Measurements from ENCODE around the gene GOSR1.
"Not testable (repeated sequence)": the region's sequence is repeated elsewhere in the genome, so short reads cannot be mapped to it uniquely, and the experiment has no call there.

Gene GOSR1

DNA sequence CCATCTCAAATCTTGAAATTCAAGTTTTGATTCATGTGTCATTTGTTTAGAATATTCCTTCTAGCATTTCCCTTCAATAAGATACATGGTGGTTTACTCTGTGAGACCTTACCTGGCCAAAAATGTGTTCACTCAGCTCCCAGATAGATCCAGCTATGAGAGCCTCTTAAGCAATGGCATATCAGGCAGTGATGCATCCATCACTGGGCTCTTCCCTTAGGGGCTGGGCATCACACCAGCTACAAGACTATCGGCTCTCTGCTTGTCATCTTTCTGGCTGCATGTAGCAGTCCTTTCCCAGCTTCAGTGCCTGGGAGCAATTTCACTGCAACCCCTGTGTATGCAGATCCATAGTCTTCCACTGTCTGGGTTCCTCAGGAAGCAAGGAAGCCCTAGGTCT, 40.6 kb downstream of the GOSR1 start:
- no peak for DNase-seq (ENCODE audit: low spot score)
- TF ChIP-seq, protein P1, sequence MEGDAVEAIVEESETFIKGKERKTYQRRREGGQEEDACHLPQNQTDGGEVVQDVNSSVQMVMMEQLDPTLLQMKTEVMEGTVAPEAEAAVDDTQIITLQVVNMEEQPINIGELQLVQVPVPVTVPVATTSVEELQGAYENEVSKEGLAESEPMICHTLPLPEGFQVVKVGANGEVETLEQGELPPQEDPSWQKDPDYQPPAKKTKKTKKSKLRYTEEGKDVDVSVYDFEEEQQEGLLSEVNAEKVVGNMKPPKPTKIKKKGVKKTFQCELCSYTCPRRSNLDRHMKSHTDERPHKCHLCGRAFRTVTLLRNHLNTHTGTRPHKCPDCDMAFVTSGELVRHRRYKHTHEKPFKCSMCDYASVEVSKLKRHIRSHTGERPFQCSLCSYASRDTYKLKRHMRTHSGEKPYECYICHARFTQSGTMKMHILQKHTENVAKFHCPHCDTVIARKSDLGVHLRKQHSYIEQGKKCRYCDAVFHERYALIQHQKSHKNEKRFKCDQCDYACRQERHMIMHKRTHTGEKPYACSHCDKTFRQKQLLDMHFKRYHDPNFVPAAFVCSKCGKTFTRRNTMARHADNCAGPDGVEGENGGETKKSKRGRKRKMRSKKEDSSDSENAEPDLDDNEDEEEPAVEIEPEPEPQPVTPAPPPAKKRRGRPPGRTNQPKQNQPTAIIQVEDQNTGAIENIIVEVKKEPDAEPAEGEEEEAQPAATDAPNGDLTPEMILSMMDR (IDR thresholded peaks at IDR 0.05; ENCODE audit: extremely low read depth, insufficient read depth, missing control alignments), result no peak
- in situ Hi-C loops (cut with MboI; ENCODE audit: low pct_unique_long_range_greater_than_20kb, low sequenced_read_pairs, unreplicated experiment), result no loop called here

DNA sequence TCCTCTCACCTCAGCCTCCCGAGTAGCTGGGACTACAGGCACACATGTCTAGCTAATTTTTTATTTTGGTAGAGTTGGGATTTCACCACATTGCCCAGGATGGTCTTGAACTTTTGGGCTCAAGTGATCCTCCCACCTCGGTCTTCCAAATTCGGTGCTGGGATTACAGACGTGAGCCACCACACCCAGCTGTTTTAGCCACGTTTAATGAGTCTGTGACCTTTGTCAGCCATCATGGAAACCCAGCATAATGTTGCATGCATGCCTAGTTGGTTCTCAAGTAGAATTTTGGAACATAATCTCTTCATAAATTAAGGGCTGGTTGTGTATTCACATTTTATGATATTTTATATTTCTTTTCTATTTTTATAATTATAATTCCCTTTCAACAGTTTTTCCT, 42.0 kb downstream of the GOSR1 start:
- TF ChIP-seq, protein P1 (IDR thresholded peaks at IDR 0.05; ENCODE audit: extremely low read depth, insufficient read depth, missing control alignments), result no peak
- in situ Hi-C loops (cut with MboI; ENCODE audit: low pct_unique_long_range_greater_than_20kb, low sequenced_read_pairs, unreplicated experiment), result no loop called here
- no peak for DNase-seq (ENCODE audit: low spot score)

DNA sequence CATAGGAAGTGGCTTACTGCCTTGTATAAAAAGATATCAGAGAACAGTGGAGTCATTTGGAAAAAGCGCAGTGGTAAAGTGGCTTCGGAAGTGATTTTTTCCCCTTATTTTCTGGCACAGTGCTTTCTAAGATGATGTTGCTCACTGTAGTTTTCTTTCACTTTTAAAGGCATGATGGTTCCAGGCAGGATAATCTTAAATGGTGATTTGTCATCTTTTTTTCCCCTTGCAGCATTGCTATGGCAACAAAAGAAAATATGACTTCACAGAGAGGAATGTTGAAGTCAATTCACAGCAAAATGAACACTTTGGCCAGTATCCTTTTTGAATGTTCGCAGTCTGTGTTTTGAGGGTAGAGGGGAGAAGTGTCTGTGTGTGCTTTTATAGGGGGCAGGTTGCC, 42.5 kb downstream of the GOSR1 start:
- in situ Hi-C loops (cut with MboI; ENCODE audit: low pct_unique_long_range_greater_than_20kb, low sequenced_read_pairs, unreplicated experiment), result no loop called here
- no peak for DNase-seq (ENCODE audit: low spot score)
- TF ChIP-seq, protein P1 (IDR thresholded peaks at IDR 0.05; ENCODE audit: extremely low read depth, insufficient read depth, missing control alignments), result no peak

DNA sequence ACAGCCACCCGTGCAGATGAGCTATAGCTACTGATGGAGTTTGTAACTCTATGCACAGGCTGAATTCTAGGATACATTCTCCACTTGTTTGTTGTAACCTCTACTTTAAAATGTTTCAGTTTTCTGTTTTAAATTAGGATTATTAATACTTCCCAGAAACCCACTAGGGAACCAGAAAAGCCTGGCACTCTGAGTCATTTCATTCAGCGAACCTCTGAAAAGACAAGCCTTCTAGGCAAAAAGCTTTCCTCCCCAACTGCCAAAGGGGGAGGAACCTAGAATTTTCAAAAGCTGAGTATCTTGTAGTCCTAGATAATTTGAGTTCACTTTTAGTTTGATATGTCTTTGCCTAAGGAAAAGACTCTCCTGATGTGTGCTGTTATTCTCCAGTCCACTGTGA, 43.2 kb downstream of the GOSR1 start:
- TF ChIP-seq, protein P1 (IDR thresholded peaks at IDR 0.05; ENCODE audit: extremely low read depth, insufficient read depth, missing control alignments), result no peak
- DNase-seq (ENCODE audit: low spot score), result no peak
- in situ Hi-C loops (cut with MboI; ENCODE audit: low pct_unique_long_range_greater_than_20kb, low sequenced_read_pairs, unreplicated experiment), result no loop called here

DNA sequence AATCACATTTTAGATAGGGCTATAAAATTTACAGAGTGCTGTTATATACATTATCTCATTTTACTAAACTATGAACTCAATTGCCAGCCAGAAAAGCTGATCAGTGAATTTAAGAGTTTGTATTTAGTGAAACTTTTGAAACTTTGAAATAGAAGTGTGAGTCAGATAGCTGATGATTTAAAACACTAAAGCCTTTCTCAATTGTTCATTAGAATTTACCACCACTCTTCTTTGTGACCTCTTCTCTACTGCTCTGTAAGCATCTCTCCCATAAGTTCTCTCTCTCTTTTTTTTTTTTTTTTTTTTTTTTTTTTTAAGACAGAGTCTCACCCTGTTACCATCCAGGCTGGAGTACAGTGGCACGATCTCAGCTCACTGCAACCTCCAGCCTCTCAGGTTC, 43.7 kb downstream of the GOSR1 start:
- TF ChIP-seq, protein P1 (IDR thresholded peaks at IDR 0.05; ENCODE audit: extremely low read depth, insufficient read depth, missing control alignments), result no peak
- no peak for DNase-seq (ENCODE audit: low spot score)
- in situ Hi-C loops (cut with MboI; ENCODE audit: low pct_unique_long_range_greater_than_20kb, low sequenced_read_pairs, unreplicated experiment), result no loop called here

DNA sequence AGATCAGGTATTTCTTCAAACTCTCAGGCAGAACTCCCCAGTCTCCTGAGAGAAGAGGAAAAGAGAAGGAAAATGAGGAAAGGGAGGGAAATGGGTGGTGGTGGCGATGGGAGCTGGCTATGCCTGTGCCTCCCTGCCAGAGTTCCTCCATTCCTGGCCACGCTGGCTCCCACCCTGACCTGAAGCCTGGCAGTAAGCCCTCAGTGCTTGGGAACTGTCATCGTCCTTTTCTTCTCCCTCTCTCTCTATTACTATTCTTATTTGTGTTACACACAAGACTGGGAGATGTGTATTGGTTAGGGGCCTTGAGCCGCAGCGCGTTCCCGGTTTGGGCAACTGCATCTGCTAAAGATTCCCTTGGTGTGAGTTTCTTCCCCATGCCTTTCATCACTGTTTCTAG, 44.6 kb downstream of the GOSR1 start:
- in situ Hi-C loops (cut with MboI; ENCODE audit: low pct_unique_long_range_greater_than_20kb, low sequenced_read_pairs, unreplicated experiment), result no loop called here
- TF ChIP-seq, protein P1 (IDR thresholded peaks at IDR 0.05; ENCODE audit: extremely low read depth, insufficient read depth, missing control alignments), result no peak
- no peak for DNase-seq (ENCODE audit: low spot score)

DNA sequence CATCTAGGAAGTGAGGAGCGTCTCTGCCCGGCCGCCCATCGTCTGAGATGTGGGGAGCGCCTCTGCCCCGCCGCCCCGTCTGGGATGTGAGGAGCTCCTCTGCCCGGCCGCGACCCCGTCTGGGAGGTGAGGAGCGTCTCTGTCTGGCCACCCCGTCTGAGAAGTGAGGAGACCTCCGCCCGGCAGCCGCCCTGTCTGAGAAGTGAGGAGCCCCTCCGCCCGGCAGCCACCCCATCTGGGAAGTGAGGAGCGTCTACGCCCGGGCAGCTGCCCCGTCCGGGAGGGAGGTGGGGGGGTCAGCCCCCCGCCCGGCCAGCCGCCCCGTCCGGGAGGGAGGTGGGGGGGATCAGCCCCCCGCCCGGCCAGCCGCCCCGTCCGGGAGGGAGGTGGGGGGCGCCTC, 46.0 kb downstream of the GOSR1 start:
- in situ Hi-C loops (cut with MboI; ENCODE audit: low pct_unique_long_range_greater_than_20kb, low sequenced_read_pairs, unreplicated experiment); DNase-seq (ENCODE audit: low spot score): not testable (repeated sequence)

Measured in GM13977 (cell line).